Panc1 (cell line): Measurements from ENCODE around the gene TNFRSF21. TPM values are rescaled to one million over a fixed set of nuclear protein-coding genes. Genes with fewer than 3 reads are reported as not detected.

Experiments used
- ATAC-seq: fragments of 200-7000 bp; cut with Tn5 transposase; 2 replicates; pipeline ENCODE4 v1.9.1; 2020; ENCODE audit warnings: mild to moderate bottlenecking, moderate library complexity
- BruUV-seq: library from RNA; stranded (reverse); fragments of 400-500 nt; replicated peaks from 2 replicates; lab custom pipeline; 2021; lab: Mats Ljungman, UMichigan
- CTCF ChIA-PET: fragments of 300-600 bp; sonication (Branson Sonifier 250); formaldehyde crosslinking; loops from one replicate; lab custom pipeline; 2022; ENCODE audit warnings: antibody characterized with exemption; lab: Charles Lee
- POLR2A ChIA-PET: fragments of 300-600 bp; sonication (Branson Sonifier 250); formaldehyde crosslinking; loops from one replicate; lab custom pipeline; 2022; ENCODE audit warnings: antibody characterized with exemption; lab: Charles Lee
- DNase-seq: peaks from one replicate; pipeline ENCODE4 v3.0.0-alpha.2; 2010; ENCODE audit warnings: low read depth, low spot score
- H3K27ac ChIP-seq: 2 replicates; pipeline ENCODE4 v1.5.1; 2011; ENCODE audit warnings: mild to moderate bottlenecking, low read length, inconsistent platforms
- H3K27me3 ChIP-seq: fragments of 200-500 bp; sonication (Bioruptor generic); 2 replicates; pipeline ENCODE4 v1.6.0; 2014; ENCODE audit warnings: low read length, inconsistent platforms; ENCODE audit not compliant: control insufficient read depth, insufficient read depth
- H3K36me3 ChIP-seq: fragments of 200-500 bp; sonication (Bioruptor generic); 2 replicates; pipeline ENCODE4 v1.5.1; 2014; ENCODE audit warnings: inconsistent platforms, mild to moderate bottlenecking, low read length, moderate library complexity; ENCODE audit not compliant: control insufficient read depth, insufficient read depth
- H3K4me1 ChIP-seq: 2 replicates; pipeline ENCODE4 v1.5.1; 2011; ENCODE audit warnings: inconsistent platforms, mild to moderate bottlenecking, low read length, moderate library complexity; ENCODE audit not compliant: control insufficient read depth, insufficient read depth
- H3K4me3 ChIP-seq, 2 experiments: 2 replicates each; pipeline ENCODE4 v1.5.1; 2011 to 2012; ENCODE audit warnings: low read depth in 2 of 2, low read length in 2 of 2, mild to moderate bottlenecking in 2 of 2, inconsistent platforms in 1 of 2, moderate library complexity in 1 of 2
- H3K9me3 ChIP-seq: fragments of 200-500 bp; sonication (Bioruptor generic); 2 replicates; pipeline ENCODE4 v1.5.1; 2014; ENCODE audit warnings: low read depth, mild to moderate bottlenecking, inconsistent platforms, low read length, moderate library complexity; ENCODE audit not compliant: control insufficient read depth, insufficient read depth
- POLR2AphosphoS5 ChIP-seq: IDR thresholded peaks from 2 replicates; pipeline ENCODE4 v1.6.1; 2012; ENCODE audit warnings: mild to moderate bottlenecking, low read depth, low read length, moderate library complexity
- SIN3A ChIP-seq: IDR thresholded peaks from 2 replicates; pipeline ENCODE4 v1.6.1; 2012; ENCODE audit warnings: low read depth, mild to moderate bottlenecking, low read length, moderate library complexity, borderline replicate concordance; ENCODE audit not compliant: insufficient read depth
- TCF7L2 ChIP-seq: IDR thresholded peaks from 2 replicates; pipeline ENCODE4 v1.6.1; 2011; ENCODE audit warnings: mild to moderate bottlenecking, low read depth, low read length, inconsistent platforms
- in situ Hi-C: cut with HindIII; loops from 2 replicates; pipeline ENCODE4 v1.10.0; 2016; ENCODE audit warnings: low sequenced_read_pairs, low pct_unique_long_range_greater_than_20kb
- intact Hi-C: fragments of 100-400 bp; cut with micrococcal nuclease; formaldehyde crosslinking; loops from one replicate; pipeline ENCODE4 v1.10.0; 2022; ENCODE audit not compliant: unreplicated experiment
- total RNA-seq: library from RNA; stranded (reverse); gene quantifications from one replicate; pipeline ENCODE4 v1.2.1, GENCODE V29; 2021; ENCODE audit not compliant: unreplicated experiment
- TF ChIP-seq, protein P1 (sequence below): fragments of 450-650 bp; IDR thresholded peaks from 2 replicates; pipeline ENCODE4 v1.5.1; 2017; ENCODE audit warnings: mild to moderate bottlenecking
- TF ChIP-seq, protein P2 (sequence below), 2 experiments: IDR thresholded peaks; 2 replicates each; pipeline ENCODE4 v1.6.1; 2011 to 2012; ENCODE audit warnings: low read depth in 2 of 2, control low read depth in 1 of 2, low read length in 1 of 2, mild to moderate bottlenecking in 1 of 2, moderate library complexity in 1 of 2; ENCODE audit not compliant: insufficient read depth in 1 of 2

The TNFRSF21 gene
- total RNA-seq, 1 experiment from 2014 or later: 76.0 TPM

DNA sequence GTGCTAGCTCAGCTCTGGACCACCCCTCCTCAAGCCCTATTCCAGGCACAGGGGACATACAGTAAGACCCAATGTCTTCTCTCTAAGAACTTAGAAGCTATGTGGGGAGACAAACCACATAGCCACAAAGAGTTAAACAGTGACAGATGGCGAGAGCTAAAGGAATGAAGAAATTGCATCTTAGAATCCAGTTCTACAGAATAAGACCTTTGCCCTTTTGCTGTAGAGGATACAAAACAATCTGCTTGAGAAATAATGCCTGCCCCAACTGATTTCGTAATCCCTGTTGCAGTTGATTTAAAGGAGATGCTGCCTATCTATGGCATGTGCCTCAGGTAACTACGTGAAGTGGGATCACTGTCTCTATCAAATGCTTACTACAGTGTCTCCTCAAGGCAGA lies 31.2 kb downstream of the TNFRSF21 start:
- Histone ChIP-seq H3K9me3 (no peaks in the 10 kb centered on the region), H3K27me3 (no peaks in the 10 kb centered on the region), H3K4me3 (no peak overlapping the region), H3K27ac (no peak overlapping the region), H3K36me3 (peaks cover 3% of the 10 kb centered on the region; the same call in 1 of the 2 replicates), H3K4me1 (peaks cover 6% of the 10 kb centered on the region; the same call in 1 of the 2 replicates)
- intact Hi-C loops (no loop called here), in situ Hi-C loops (no loop called here)
- DNase-seq (no peak), ATAC-seq (no peak)
- POLR2A ChIA-PET: no interaction called here
- no TSS peak for BruUV-seq
- CTCF ChIA-PET: no interaction called here
- no peak for TF ChIP-seq POLR2AphosphoS5
- TF ChIP-seq, protein P1, sequence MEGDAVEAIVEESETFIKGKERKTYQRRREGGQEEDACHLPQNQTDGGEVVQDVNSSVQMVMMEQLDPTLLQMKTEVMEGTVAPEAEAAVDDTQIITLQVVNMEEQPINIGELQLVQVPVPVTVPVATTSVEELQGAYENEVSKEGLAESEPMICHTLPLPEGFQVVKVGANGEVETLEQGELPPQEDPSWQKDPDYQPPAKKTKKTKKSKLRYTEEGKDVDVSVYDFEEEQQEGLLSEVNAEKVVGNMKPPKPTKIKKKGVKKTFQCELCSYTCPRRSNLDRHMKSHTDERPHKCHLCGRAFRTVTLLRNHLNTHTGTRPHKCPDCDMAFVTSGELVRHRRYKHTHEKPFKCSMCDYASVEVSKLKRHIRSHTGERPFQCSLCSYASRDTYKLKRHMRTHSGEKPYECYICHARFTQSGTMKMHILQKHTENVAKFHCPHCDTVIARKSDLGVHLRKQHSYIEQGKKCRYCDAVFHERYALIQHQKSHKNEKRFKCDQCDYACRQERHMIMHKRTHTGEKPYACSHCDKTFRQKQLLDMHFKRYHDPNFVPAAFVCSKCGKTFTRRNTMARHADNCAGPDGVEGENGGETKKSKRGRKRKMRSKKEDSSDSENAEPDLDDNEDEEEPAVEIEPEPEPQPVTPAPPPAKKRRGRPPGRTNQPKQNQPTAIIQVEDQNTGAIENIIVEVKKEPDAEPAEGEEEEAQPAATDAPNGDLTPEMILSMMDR: no peak

DNA sequence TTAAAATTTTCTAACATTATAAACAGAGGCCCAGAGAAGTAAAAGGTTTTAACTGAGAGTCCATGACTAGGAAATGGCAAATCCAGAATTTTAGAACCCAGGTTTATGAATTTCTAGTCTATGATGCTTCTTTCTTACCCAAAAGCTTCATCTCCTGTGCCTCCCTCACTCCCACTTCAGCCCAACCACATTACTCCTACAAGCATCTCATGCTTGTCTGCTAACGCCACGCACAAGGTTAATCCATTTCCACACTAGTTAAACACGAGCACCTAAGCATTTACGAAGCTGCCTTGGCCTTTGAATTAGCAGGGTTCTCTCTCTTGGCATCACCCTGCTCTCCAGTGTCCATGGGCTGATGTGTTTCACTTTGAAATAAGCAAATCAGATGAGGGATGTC lies 32.0 kb downstream of the TNFRSF21 start:
- BruUV-seq: no TSS peak
- no peak for DNase-seq
- Histone ChIP-seq H3K4me1 (peaks cover 6% of the 10 kb centered on the region; the same call in 1 of the 2 replicates), H3K27ac (no peak overlapping the region), H3K4me3 (no peak overlapping the region), H3K27me3 (no peaks in the 10 kb centered on the region), H3K36me3 (peaks cover 2% of the 10 kb centered on the region; the same call in 1 of the 2 replicates), H3K9me3 (no peaks in the 10 kb centered on the region)
- intact Hi-C loops: no loop called here
- no peak for ATAC-seq
- in situ Hi-C loops: no loop called here
- CTCF ChIA-PET: no interaction called here
- TF ChIP-seq, protein P2, sequence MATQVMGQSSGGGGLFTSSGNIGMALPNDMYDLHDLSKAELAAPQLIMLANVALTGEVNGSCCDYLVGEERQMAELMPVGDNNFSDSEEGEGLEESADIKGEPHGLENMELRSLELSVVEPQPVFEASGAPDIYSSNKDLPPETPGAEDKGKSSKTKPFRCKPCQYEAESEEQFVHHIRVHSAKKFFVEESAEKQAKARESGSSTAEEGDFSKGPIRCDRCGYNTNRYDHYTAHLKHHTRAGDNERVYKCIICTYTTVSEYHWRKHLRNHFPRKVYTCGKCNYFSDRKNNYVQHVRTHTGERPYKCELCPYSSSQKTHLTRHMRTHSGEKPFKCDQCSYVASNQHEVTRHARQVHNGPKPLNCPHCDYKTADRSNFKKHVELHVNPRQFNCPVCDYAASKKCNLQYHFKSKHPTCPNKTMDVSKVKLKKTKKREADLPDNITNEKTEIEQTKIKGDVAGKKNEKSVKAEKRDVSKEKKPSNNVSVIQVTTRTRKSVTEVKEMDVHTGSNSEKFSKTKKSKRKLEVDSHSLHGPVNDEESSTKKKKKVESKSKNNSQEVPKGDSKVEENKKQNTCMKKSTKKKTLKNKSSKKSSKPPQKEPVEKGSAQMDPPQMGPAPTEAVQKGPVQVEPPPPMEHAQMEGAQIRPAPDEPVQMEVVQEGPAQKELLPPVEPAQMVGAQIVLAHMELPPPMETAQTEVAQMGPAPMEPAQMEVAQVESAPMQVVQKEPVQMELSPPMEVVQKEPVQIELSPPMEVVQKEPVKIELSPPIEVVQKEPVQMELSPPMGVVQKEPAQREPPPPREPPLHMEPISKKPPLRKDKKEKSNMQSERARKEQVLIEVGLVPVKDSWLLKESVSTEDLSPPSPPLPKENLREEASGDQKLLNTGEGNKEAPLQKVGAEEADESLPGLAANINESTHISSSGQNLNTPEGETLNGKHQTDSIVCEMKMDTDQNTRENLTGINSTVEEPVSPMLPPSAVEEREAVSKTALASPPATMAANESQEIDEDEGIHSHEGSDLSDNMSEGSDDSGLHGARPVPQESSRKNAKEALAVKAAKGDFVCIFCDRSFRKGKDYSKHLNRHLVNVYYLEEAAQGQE (IDR thresholded peaks at IDR 0.05; ENCODE audit: insufficient read depth in 1 of 2, low read depth in 2 of 2, low read length in 1 of 2): no peak
- TF ChIP-seq SIN3A: no peak
- TF ChIP-seq, protein P1: no peak
- TF ChIP-seq TCF7L2: no peak
- no peak for TF ChIP-seq POLR2AphosphoS5
- POLR2A ChIA-PET: no interaction called here
